Hindlimb muscle (tissue), 1 donor: ENCODE results near the gene GPN1. TPM values are rescaled to one million over a fixed set of nuclear protein-coding genes. Genes with fewer than 3 reads are reported as not detected.
"Not testable (repeated sequence)": the region's sequence is repeated elsewhere in the genome, so short reads cannot be mapped to it uniquely, and the experiment has no call there.

Experiments used
- DNase-seq: peaks from one replicate; pipeline ENCODE4 v3.0.0-alpha.2; 2013
- polyA plus RNA-seq: library from polyadenylated mRNA; unstranded; fragments of 120-200 nt; gene quantifications from one replicate; pipeline ENCODE4 v1.2.1, GENCODE V29; 2013; ENCODE audit not compliant: insufficient read length

The GPN1 gene
- polyA plus RNA-seq, 1 donor, result 30.4 TPM

GRCh38 chr2:27627963-27628766 is 685 bp upstream of the GPN1 start:
- no peak for DNase-seq

DNA sequence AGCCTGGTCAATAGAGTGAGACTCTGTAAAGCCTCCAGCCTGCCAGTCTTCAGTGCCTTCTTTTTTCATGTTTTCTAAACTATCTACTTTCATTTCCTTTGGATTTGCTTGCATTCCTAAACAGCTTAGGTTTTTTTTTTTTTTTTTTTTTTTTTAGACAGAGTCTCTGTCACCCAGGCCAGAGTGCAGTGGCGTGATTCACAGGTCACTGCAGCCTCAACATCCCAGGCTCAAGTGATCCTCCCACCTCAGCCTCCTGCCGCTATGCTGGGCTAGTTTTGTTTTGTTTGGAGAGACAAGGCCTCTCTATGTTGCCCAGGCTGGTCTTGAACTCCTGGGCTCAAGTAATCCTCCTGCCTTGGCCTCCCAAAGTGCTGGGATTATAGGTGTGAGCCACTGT is 1.4 kb downstream of the GPN1 start:
- not testable (repeated sequence) for DNase-seq

DNA sequence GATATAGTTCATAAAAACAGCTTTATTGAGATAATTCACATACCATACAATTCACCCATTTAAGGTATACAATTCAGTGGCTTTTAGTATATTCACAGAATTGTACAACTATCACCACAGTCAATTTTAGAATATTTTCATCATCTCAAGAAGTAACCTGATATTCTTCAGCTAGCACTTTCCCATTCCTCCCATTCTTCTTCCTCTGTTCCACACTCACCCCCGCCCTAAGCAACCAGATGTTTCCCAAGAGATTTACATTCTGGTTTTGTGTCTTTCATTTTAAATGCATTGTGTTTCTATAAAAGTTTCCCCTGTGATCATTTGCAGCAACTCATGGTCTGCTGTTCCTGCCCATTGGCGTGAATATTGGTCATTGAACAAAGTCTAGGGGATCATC is 5.4 kb downstream of the GPN1 start:
- DNase-seq, result no peak

DNA sequence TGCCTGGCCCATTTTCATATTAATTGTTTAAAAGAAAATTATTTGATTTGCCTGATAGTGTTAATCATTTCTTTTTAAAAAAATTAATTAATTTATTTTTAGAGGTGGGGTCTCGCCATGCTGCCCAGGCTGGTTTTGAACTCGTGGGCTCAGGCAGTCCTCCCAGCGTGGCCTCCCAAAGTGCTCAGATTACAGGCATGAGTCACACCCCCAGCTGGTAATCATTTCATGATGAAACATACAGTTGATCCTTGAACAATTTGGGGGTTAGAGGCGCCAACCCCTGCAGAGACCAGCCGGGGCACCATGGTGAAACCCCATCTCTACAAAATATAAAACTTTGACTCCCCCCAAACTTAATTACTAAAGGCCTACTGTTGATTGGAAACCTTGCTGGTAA is 7.9 kb downstream of the GPN1 start:
- DNase-seq, result no peak

GRCh38 chr2:27638037-27638637 is 9.3 kb downstream of the GPN1 start:
- DNase-seq, result no peak

GRCh38 chr2:27638709-27639108 is 9.9 kb downstream of the GPN1 start:
- DNase-seq, result no peak

DNA sequence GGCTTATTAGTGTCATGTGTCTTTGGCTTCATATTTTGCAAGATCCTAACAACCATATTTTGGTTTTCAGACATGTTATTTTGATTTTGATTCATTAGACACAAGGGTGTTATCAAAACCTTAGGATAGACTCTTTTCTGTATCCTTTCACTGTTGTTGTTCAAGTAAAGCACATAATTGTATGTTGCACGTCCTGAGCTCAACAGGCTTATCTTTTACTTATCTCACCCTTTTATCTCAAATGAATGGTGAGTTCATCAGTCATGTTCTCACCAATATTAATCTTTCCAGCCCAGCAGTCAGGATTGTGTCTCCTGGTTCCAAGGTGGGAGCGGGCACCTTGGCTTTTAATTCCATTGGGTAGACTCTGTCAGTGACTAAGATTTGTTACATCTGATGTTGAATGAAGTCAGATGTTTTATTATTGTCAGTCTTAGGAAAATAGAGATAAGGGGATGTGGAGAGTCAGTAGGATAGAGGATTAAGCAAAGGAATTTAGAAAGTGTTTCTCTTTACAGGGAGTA is 11.9 kb downstream of the GPN1 start:
- no peak for DNase-seq

DNA sequence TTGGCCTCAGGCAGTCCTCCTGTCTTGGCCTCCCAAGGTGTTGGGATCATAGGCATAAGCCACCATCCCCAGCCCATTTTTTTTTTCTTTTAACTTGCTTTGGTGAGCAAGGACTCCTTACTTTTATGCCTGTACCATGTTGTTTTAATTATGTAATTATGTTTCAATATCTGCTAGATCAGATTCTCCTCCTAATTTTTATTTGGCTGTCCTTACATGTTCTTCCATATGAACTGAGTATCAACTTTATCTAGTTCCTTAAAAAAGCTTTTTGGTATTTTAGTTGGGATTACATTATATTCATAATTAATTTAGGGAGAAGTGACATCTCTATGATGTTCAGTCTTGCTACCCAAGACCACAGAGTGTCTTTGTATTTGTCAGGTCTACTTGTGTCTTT is 16.3 kb downstream of the GPN1 start:
- no peak for DNase-seq

GRCh38 chr2:27647289-27647688 is 18.4 kb downstream of the GPN1 start:
- DNase-seq, result no peak

GRCh38 chr2:27647737-27648136 is 18.9 kb downstream of the GPN1 start:
- no peak for DNase-seq

- DNase-seq, result no peak
Measured at GRCh38 chr2:27651056-27651455, 22.2 kb downstream of the GPN1 start.

GRCh38 chr2:27652341-27652740 is 23.5 kb downstream of the GPN1 start:
- DNase-seq, result no peak

GRCh38 chr2:27652790-27653189 is 23.9 kb downstream of the GPN1 start:
- no peak for DNase-seq

GRCh38 chr2:27653397-27653796 is 24.5 kb downstream of the GPN1 start:
- DNase-seq, result no peak

DNA sequence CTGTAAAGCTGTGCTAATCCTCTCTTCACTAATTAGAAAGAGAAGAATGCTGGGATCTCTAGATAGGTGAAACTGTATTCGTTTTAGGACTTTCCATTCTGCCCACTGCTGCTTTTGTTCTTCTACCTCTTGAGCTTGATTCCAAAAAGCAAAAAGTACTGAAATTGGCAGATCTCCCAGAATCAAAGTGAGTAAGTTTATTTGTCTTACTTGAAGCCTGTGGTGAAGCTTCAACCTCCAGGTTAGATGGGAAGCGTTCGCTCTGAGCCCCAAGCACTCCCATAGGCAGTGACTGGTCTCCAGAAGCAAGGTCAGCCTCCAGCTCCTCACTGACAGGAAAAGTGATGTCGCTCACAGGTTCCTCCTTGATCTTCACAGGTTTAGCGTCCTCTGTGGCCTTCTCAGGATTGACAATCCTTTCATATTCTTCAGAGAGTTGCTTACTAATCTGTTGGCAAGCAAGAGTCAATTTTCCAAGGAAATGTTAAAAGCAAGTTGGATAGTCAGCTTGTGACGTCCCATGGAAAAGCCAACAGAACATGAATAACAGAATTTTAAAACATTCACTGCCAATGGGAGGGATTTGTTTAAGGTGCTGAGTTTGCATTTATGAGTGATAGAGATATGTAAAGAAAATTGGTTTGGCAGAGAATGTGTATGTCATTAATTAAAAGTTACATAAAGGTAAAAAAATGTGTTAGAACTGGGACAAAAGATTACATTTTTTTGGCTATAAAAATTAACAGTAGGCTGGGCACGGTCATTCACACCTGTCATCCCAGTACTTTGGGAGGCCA is 26.5 kb downstream of the GPN1 start:
- DNase-seq, result no peak

DNA sequence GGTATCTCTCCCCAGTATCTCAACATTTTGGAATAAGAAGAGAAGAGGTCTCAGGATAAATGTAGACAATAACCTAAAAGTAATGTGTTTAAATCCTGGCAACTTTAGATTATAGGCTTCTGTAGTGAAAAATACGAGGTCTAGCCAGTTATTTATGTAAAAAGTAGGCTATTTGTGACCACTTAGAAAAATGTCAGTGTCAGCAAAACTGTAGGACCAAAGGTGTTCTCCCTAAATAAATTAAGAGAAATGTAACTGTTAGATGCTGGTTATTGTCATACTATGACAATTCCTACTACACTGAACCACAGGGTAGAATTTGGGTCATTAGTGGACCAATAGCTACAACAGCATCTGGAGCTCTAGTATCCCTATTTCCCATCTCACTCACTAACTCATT is 32.5 kb downstream of the GPN1 start:
- no peak for DNase-seq

GRCh38 chr2:27663285-27664153 is 34.7 kb downstream of the GPN1 start, which contains the start of the genes SLC4A1AP and SUPT7L:
Gene SLC4A1AP (plus strand): TSS chr2:27663889. CDS start chr2:27663915, 26 bp downstream.
Gene SUPT7L (minus strand): TSS chr2:27663614. CDS start chr2:27662192, 1,422 bp downstream.
- peak; percentile 82 for DNase-seq

DNA sequence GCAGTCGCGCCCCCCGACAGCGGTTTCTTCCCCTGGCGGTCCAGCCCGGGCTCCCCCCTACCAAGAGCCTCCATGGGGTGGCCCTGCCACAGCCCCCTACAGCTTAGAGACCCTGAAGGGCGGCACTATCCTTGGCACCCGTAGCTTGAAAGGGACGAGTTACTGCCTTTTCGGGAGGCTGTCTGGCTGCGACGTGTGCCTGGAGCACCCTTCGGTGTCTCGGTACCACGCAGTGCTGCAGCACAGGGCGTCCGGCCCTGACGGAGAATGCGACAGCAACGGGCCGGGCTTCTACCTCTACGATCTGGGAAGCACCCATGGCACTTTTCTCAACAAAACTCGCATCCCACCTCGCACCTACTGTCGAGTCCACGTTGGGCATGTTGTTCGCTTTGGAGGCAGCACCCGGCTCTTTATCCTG is 35.3 kb downstream of the GPN1 start:
- no peak for DNase-seq

GRCh38 chr2:27664622-27665363 is 35.9 kb downstream of the GPN1 start:
- no peak for DNase-seq

- no peak for DNase-seq
Measured at GRCh38 chr2:27667446-27667845, 38.6 kb downstream of the GPN1 start.

- DNase-seq, result no peak
Measured at GRCh38 chr2:27671235-27671634, 42.4 kb downstream of the GPN1 start.
